GM21526 (cell line): ENCODE data around the gene USH2A.
"Not testable (repeated sequence)": the region's sequence is repeated elsewhere in the genome, so short reads cannot be mapped to it uniquely, and the experiment has no call there.

ENCODE experiments used
- ATAC-seq: cut with Tn5 transposase; IDR thresholded peaks from one replicate; pipeline ENCODE4 v1.9.1; 2021; ENCODE audit warnings: moderate library complexity; ENCODE audit not compliant: unreplicated experiment, low FRiP score

Gene USH2A

DNA sequence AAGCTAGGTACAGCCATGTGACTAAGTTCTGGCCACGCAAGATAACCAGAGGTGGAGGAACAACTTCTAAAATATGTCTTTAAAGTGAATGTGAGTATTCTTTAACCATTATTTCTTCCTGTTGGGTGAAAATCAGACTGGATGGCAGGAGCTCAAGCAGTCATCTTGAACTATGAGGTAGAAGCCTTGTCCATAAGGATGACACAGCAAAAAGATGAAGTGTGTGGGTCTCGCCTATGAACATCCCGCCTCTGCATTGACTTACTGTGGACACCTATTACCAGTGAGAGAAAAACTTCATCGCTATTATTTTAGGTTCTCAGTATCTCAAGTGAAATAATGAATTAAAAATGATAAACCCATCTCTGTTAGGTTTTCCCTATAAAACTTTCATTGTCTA is 365.3 kb downstream of the USH2A start:
- no peak for ATAC-seq

DNA sequence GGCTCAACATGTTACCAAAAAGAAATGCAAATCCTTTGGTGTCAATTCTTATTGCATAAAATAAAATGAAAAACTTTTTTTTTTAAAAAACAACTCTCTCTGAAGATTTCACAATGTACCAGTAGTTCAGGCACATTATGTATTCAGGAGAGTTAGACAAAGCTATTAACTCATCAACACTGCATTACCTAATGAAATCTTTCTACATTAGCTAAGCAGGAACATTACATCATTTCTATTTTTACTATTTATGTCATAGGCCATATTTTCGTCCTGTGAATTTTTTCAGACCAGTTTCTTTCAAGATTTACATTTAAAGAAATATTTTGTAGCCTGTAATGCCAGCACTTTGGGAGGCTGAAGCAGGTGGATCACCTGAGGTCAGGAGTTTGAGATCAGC is 366.2 kb downstream of the USH2A start:
- no peak for ATAC-seq

DNA sequence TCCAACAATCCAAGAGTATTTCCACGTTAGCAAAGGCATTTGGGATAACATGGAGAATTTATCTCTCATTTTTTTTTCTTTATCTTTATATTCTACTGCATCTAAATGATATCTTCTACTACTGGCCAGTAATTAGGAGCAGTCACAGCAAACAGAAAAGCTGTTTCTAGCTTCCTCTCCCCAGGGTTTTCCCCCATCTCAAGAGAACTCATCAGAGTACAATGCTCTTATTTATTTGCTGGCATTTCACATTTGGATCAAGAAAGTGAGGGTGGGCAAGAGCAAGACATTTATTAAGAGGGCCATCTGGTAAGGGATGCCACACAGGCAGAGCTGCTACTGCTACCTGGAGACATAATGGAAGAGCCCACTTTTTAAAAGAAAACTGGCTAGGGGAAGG is 368.2 kb downstream of the USH2A start:
- ATAC-seq, result no peak

DNA sequence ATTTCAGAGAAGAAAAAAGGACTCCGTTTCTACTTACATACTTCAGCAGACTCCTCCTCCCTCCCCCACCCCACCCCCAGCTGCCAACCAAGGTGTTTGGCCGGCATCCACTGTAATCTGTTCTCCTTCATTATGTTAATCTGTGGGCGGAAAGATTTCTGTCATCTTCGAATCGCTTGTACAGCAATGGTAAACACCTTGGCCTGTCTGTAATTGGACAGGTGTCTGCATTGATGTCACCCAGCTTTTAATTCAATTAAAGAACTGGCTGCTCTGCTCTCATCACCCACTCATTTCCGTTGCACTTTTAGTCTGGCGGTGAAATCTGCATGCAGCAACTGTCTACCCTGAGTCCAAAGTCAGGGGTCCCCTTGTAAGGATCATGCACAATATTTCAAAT is 368.6 kb downstream of the USH2A start:
- ATAC-seq, result no peak

DNA sequence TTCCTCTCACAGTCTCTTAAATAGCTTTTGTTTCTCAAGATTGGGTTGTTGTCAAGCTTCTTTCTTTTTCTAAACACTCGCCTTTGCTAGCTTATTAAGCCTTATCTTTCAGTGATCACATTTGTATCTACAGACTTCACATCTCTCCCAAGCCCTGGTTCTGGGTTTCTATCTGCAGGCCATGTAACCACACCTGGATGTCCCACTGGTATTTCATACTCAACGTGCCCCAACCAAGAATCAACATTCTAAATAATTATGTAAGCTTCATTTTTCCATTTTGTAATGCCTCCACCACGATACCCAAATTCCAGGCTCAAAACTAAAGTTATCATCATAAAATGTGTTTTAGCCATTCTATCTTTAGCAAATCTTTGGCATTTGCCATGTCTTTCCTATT is 372.2 kb downstream of the USH2A start:
- no peak for ATAC-seq

DNA sequence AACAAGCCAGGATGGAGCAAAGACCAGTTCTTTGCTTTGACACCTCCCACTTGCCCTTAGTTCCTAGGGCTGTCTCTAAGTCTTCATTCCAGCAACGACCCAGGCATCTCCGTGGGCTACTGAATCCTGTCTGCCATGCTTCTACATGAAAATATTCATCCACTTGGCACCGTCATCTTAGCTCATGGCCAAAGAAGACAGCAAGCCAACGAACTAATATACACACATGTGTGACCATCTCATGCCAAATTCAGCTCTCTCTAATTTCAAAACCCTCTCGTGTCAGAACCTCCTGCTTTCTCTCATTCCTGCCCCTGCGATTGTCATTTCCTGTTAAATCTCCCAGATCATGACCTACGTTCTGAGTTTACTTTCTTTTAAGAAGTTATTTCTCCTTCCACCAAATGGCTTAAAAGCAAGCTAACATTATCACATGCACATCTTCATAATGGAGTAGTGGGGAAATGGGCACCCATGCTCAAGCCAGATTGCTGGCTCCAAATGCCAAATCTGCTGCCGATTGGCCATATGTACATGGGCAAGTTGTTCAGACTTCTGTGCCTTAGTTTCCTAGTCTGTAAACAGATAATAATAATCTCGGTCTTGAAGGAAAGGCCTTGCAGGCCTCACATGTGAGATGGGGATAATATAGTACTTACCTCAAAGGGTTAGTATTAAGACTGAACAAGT is 373.4 kb downstream of the USH2A start:
- ATAC-seq, result no peak

DNA sequence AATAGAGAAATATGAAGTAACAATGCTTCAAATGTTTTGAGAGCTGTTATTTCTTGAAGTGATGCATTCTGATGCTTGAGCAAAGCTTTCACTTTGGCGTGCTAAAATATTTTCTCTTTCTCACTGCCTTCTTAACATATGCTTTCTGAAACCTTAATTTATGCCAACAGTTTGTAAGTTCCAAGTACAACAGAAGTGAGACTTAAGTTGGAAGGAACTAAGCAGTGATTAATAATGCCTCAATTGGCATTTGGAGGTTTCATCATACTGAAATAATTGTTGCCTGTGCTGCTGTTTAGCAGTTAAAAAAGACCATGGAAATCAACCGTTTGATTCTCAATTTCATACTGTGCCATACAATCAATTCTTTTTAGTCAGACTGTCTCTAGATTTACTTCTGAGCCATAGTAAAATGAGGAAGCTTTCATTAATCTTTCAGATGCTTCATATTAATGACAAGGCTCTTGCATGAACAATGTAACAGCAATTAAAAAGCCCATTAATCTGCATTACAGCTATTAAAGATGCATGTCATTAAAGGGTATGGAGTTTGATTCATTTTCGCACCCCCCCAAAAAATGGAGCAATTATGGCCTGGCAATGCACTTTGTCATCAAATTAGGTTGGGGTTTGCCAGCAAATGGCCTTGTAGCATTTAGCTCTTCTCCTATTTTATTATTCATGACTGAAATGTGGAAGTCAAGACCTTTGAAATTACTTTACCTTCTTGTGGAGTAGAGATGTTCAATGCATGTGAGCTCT is 375.3 kb downstream of the USH2A start:
- ATAC-seq, result no peak

DNA sequence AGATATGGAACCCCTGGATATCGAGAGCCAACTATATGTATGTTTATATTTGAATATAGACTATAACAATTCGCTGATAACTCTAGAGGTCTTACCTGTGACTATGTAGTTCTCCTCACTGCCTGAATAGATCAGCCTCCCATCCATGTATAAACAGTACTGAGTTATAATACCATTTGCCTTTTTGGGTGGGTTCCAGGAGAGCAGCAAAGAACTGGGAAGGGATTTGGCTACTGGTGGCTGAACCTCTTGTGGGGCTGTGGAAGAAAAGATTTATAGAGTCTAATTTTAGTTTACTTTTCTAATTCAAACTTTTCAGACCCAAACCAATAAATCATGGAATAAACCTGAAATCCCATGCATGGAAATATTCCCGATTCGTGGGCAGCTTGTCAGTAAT is 376.9 kb downstream of the USH2A start:
- ATAC-seq, result no peak

DNA sequence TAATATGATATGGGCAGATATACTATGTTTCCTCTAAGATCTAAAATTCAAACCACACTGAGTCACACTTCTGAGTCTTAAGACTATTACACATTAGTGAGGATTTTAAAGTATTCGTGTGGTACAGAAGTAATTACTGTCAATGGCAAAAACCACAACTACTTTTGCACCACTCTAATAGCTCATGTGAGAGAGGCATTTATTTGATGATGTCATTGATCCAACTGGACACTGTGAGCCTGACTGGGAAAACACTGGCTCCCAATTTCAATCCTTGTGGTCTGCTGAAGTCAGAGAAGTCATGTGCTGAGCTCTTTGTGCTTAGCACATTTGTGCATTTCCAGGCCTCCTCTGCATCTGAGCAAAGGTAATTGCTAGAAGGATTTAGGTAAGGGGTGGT is 377.8 kb downstream of the USH2A start:
- no peak for ATAC-seq

DNA sequence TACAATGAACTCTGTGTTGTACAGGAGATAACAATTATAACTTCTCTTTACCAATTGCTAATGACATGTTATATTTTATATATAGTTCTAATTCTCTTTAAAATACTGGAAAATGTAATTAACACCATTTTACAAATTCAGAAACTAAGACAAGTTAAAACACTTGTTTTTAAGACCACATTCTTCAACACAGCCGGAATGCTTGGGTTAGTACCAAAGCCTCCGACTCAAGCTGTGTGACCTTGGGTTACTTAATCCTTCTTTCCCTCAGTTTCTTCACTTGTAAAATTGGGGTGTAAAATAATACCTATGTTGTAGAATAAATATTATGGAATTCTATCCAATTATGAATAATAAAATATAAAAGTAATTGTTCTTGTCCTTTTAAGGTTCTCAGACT is 378.7 kb downstream of the USH2A start:
- ATAC-seq, result no peak

DNA sequence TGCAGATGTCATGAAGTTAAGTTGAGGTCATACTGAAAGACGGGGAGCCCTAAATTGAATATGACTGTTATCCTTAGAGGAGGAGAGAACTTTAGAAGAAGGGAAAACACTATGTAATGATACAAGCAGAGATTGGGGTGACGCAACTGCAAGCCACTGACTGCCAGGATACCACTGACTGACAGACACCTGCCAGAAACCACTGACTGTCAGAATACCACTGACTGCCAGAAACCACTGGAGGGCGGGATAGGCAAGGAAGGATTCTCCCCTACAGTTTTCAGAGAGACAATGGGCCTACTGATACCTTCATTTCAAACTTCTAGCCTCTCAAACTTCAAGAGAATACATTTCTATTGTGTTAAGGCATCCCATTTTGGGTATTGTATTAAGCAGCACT is 388.7 kb downstream of the USH2A start:
- ATAC-seq, result no peak

DNA sequence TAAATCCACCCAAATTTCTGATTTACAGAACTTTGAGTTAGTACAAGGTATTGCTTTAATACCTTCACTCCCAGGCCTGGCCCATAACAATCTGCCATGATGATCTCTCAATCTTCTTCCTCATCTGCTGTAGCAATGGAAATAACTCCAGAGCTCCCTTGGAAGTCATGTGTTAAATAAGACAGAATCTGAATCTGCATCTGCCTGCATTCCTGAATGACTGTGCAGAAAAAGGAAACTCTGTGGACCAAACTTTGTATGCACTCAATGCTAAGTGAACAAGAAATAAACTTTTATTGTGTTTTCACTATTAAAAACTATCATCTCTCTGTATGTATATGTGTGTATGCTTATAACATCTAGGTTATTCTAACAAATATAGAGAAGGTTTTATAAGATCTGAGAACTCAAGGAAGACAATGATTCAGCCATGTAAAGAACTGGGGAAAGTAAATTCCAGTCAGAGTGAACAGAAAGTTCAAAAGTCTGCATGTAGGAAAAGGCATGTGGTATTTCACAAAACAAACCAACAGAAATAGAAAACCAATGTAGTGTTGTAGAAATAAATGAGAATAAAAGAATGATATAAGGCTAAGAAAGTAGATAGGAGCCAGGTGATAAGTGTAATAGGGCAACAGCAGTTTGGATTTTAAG is 390.2 kb downstream of the USH2A start:
- no peak for ATAC-seq

DNA sequence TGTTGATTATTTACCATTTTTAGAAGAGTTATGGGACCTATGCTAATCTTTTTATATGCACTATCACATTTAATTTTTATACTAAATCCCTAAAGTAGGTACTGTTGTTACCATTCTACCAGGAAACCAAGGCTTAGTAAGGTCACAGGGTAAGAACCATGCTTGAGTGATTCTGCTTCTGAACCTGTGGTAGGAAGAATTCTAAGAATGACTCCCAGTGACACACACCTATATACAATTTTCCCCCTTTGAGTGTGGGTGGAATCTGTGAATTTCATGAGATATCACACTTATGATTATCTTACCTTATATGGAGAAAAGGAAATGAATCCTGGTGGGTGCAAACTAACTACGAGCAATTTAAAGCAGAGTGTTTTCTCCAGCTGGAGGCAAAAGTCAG is 391.0 kb downstream of the USH2A start:
- no peak for ATAC-seq

DNA sequence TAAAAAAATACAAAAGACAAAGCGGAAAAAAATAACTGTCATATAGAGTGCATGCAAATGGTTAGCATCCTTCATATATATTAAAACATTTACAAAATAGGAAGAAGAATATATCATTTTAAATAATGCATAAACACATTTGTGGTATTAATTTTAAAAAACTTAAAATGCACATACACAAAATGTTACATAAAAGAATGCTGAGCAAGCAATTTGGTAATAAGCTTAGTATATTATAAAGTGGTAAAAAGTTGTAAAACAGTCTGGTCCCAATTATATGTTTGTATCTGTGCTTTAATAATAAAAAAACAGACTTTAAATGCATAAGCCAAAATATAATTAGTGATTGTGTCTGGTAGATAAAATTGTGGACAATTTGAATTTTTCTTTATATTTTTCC is 394.6 kb downstream of the USH2A start:
- ATAC-seq, result no peak

DNA sequence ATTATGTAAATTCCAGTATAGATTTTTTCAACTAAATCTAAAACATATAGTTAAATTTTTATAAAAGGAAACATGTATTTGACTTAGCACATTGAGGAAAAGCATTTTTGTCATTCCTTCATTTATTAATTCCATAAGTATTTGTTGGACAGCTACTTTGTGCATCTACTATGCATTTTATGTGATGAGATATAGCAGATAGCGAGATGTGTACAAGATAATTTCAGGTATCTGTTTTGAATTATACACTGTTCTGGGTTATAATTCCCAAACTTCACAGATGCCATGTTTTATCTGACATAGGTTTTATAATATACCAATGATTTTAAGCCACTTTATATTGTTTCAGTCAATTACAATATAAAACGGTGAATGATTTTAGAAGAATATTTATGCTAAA is 398.7 kb downstream of the USH2A start:
- no peak for ATAC-seq

DNA sequence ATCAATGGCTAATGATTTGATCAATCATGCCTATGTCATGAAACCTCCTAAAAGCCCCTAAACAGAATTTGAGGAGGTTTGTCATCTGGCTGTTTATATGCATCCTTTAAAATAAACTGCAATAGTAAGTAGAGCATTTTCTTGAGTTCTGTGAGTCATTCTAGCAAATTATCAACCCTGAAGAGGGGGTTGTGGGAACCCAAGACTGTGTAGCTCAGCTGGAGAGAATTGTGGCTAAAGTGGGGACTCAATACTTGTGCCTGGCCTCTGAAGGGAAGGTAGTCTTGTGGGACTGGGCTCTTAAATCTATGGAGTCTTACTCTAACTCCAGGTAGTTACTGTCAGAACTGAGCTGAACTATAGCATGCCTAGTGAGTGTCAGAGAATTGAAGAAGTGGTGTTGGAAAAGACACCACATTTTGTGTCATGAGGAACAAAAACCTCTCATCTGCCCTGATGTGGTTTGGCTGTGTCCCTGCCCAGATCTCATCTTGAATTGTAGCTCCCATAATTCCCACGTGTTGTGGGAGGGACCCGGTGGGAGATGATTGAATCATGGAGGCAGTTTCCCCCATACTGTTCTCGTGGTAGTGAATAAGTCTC is 402.4 kb downstream of the USH2A start:
- no peak for ATAC-seq

DNA sequence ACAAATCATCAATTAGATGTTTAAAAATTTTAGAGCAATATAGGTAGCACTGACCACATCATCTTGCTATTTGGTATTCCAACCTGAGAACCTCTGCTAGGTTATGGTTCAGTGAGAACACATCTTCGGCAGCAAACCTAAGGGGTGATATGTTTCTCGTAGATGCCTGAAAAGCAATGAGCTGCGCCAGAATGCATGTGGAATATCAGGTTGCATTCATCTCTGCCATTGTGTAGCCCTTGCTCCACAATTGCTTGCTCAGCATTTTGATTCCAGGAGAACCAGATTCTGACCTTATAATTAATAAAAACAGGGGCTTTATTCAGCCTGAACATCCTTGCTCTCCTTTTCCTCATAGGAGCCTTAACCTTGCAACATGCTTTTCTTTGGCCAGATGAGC is 408.1 kb downstream of the USH2A start:
- ATAC-seq, result no peak

DNA sequence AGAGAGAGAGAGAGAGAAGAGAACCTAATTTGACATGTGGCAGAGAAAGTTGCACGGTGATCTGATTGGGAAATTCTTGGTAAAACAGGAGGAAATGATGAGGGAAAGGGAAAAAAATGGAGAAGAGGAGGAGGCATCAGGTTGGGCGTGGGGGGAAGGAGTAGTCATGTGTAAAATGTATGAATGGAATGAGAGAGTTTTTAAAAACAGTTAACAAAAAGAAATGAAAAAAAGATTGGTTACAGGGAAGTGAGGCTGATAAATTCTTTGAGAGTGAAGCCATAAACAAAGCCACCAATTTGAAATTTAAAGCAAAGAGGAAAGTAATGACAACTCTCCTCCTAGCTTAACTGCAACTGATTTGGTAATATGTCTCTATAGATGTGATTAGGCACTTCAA is 409.2 kb downstream of the USH2A start:
- ATAC-seq, result no peak

DNA sequence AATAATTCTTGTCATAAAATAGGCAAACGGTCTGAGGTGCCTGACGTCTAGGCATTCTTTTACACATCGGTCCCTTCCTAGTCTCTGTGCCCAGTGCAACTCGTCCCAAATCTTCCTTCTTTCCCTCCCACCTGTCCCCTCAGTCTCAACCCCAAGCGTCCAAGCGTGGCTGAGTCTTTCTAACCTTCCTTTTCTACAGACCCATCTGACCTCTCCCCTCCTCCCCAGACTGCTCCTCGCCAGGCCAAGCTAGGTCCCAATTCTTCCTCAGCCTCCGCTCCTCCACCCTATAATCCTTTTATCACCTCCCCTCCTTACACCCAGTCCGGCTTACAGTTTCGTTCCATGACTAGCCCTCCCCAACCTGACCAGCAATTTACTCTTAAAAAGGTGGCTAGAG is 413.8 kb downstream of the USH2A start:
- ATAC-seq, result not testable (repeated sequence)

DNA sequence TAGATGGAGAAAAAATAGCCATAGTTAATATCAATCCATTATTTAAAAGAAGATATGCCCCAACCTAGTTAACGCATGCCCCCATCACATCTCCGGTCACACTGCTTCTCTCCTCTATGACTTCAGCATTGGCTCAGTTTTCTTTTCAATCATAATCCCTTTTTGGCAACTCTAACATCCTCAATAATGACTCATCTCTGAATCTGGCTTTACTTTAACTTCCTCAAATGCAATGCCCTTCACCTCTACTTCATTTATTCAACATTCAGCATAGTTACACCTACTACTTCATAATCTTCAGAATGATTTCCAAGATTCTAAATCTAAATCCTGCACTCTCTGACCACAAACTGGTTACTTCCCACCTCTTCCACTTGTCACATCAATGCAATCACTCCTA is 417.3 kb downstream of the USH2A start:
- ATAC-seq, result peak; percentile 99

DNA sequence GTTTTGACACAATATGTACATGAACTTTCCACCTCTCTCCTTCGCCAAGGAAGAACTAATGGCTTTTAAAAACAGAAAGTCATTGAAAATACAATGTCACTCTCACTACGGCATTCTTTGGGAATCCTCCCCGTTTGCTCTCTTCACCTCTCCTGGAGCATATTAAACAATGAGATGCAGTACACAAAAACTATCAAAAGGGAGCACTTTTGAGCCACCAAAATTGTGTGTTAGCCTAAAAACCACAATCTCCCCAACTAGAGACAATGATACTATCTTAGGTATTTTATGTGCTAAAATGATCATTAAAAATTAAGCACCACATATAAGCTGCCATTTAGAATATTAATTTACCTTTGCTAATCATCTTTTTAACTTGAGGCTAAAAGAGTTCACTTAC is 430.6 kb downstream of the USH2A start:
- ATAC-seq, result peak; percentile 46
